GM10248 (cell line): Measurements from ENCODE around the gene SLC43A2.
"Not testable (repeated sequence)": the region's sequence is repeated elsewhere in the genome, so short reads cannot be mapped to it uniquely, and the experiment has no call there.

Experiments
- CTCF ChIA-PET: fragments of 300-600 bp; sonication (Branson Sonifier 250); formaldehyde crosslinking; extraction: SDS; loops from one replicate; lab custom pipeline; 2021; ENCODE audit warnings: antibody characterized with exemption; lab: Yijun Ruan, JAX
- POLR2A ChIA-PET: fragments of 350-650 bp; sonication (Branson Sonifier 250); formaldehyde crosslinking; extraction: SDS; loops from one replicate; lab custom pipeline; 2020; ENCODE audit warnings: antibody characterized with exemption; lab: Yijun Ruan, JAX
- DNase-seq: peaks from one replicate; pipeline ENCODE4 v3.0.0; 2012; ENCODE audit errors: extremely low spot score
- TF ChIP-seq, protein P1 (sequence below): IDR thresholded peaks from 2 replicates; pipeline ENCODE4 v1.5.1; 2012; ENCODE audit warnings: mild to moderate bottlenecking, low read depth; ENCODE audit errors: extremely low read depth, missing control alignments, control extremely low read depth

The SLC43A2 gene

DNA sequence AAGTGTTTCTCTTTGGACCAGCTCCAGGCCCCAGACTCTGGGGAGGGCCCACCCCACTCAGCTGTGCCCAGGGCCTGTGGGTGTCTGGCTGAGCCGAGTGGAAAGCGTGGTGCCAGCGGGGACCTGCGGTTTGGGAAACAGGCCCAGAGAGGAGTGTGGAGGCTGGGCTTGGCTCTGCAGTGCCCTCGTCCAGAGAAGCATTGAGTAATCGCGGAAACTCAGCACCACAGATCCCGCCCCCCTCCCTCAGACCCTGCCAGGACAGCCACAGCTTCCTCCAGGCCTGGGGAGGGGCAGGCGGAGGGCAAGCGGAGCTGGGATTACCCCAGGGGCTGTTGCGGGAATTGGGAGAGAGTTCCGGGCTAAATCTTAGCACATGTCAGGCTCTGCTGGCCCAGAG lies 51.5 kb downstream of the SLC43A2 start:
- ChIA-PET CTCF (interaction anchor here (0.8 to 2.5 kb wide), 9 partner anchors 12 to 71 kb away, joined by 3 to 21 read pairs (median 4); partner anchors contain the start of genes PITPNA, RILP and SLC43A2), POLR2A (interaction anchor here (0.9 kb wide), 1 partner anchor 23 kb away, joined by 3 read pairs; no protein-coding TSS in a partner anchor)
- TF ChIP-seq, protein P1, sequence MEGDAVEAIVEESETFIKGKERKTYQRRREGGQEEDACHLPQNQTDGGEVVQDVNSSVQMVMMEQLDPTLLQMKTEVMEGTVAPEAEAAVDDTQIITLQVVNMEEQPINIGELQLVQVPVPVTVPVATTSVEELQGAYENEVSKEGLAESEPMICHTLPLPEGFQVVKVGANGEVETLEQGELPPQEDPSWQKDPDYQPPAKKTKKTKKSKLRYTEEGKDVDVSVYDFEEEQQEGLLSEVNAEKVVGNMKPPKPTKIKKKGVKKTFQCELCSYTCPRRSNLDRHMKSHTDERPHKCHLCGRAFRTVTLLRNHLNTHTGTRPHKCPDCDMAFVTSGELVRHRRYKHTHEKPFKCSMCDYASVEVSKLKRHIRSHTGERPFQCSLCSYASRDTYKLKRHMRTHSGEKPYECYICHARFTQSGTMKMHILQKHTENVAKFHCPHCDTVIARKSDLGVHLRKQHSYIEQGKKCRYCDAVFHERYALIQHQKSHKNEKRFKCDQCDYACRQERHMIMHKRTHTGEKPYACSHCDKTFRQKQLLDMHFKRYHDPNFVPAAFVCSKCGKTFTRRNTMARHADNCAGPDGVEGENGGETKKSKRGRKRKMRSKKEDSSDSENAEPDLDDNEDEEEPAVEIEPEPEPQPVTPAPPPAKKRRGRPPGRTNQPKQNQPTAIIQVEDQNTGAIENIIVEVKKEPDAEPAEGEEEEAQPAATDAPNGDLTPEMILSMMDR = no peak
- peak; percentile 52 for DNase-seq

DNA sequence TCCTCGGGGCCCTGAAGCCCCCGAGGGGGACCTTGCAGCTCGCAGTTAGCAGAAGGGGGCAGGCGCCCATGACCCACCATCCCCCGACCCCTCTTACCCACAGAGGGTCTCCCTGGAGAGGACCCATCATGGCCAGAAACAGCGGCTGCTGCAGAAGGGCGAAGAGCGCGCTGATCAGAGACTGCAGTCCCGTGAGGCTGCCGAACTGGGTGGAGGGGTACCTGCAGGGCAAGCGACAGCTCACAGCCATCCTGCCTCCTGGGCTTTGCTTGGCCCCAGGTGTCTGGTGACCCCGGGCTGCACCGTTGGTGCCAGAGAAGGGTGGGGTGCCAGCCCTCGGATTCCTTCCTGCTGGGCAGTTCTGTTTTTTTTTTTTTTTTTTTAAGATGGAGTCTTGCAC lies 52.1 kb downstream of the SLC43A2 start:
- no peak for DNase-seq
- ChIA-PET CTCF (interaction anchor here (0.8 to 2.5 kb wide), 7 partner anchors 12 to 70 kb away, joined by 3 to 21 read pairs (median 4); partner anchors contain the start of genes PITPNA and SLC43A2), POLR2A (no interaction called here)
- TF ChIP-seq, protein P1 = no peak

DNA sequence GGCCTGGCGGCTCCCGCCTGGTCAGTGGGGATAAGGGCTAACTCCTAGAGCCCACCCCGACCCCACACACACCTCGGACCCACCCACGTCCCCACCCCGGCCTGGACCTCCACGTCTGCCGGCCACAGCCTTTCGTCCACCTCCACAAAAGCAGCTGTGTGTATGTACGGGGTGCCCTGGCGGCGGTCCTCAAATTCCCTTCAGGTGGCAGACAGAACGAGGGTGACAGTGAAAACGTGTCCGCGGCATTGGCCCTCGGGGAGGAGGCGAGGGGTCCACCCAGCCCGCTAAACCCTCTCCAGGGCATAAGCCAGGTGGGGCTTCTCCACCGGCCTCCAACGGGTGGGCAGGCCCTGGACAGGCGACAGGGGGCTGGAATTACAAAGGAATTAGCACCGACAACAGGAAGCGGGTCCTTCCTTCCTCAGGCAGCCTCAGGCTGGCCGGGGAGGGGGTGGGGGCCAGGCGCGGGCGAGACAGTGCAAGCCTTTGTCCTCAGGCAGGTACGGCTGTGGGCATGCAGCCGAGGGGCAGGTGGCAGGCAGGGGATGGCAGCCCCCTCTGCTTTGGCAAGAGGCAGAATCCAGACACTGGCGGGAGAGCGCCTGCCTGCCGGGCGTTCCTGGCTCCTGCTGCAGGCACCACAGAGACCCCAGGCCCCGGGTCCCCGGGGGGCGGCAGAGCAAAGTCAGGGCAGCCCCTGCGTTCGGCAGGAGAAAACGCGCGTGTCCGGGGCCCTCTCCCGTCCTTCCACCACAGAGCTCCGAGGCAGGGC lies 53.8 kb downstream of the SLC43A2 start:
- TF ChIP-seq, protein P1 = no peak
- DNase-seq = no peak
- ChIA-PET CTCF (interaction anchor here (0.8 to 3.6 kb wide), 45 partner anchors 8 to 319 kb away, joined by 3 to 109 read pairs (median 5); partner anchors contain the start of genes PITPNA, PRPF8, RILP and RPA1), POLR2A (interaction anchor here (1.0 to 1.4 kb wide), 3 partner anchors 32 to 74 kb away, joined by 3 to 7 read pairs (median 4); no protein-coding TSS in a partner anchor)

DNA sequence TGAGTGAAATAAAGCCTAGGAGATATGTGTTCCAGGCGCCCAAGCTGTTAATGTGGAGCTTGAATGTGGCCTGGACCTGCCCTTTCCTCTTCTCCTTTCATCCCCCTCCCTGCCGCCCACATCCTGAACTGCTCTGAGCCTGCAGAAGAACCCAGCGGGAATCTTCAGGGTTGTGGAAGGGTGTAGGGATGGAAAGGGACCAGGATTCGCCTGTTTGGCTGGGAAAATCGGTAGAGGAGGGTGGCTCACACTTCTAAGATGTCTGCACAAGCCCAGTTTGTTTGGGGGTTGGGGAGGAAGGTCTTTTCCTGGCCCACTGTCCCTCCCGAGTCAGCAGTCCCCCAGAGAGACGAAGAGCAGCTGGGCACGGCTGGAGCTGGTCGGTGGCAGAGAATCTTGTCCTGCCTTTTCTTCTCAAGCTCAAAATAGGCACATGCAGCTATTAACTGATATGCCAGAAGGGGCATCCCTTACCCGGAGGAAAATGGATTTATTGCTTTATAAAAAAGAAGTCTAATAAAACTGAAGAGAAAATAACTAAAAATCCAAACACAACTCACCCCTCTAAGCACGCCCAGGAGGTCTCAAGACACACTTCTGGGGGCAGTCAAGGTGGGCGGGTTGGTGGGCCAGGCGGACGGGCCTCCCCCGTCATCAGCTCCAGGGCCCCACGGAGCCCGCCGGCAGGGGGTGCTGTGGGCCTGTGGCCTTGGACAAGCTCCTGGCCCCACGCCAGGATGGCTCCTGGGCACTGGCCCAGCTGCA lies 54.5 kb downstream of the SLC43A2 start:
- ChIA-PET CTCF (interaction anchor here (0.6 to 3.6 kb wide), 49 partner anchors 9 to 318 kb away, joined by 3 to 109 read pairs (median 4); partner anchors contain the start of genes PITPNA, PRPF8, RILP and RPA1), POLR2A (interaction anchor here (1.0 to 1.4 kb wide), 3 partner anchors 33 to 75 kb away, joined by 3 to 7 read pairs (median 4); no protein-coding TSS in a partner anchor)
- TF ChIP-seq, protein P1 = peak; percentile 84
- DNase-seq = peak; percentile 93

DNA sequence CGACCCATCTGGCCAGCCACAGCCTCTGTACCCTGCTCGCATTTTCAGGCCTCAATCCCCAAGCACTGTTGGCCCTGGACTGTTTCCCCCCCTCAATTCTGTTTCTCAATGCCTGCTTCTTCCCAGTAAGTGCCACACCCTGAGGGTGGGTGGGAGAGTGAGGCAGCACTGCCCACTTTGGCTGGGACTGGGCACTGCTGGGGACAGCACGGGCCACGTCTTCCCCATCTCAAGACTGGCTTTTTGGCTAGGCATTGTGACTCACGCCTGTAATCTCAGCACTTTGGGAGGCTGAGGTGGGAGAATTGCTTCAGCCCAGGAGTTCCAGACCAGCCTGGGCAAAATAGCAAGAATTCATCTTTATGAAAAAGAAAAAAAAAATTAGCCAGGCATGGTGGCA lies 56.0 kb downstream of the SLC43A2 start:
- DNase-seq, POLR2A ChIA-PET: not testable (repeated sequence)
- CTCF ChIA-PET = interaction anchor here (0.7 to 3.6 kb wide), 7 partner anchors 9 to 74 kb away, joined by 3 to 109 read pairs (median 18); partner anchors contain the start of genes PITPNA, RILP, SCARF1 and SLC43A2

DNA sequence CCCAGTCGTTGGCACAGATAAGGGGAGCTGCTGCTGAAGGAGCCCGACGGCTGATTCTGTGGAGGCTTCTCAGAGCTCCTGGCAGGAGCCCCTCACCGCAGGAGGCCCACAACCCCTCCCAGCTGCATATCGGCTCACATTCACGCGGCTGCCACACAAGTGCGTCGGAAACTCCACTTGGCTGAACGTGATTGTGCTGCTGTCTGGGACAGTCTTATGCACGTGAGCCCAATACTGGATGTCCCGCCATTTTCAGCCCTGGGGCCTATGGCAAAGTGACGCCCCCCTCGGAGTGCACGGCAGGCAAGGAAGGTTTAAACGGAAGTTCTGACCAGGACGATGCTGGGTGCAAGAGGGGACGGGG lies 57.3 kb downstream of the SLC43A2 start:
- ChIA-PET CTCF (interaction anchor here (1.2 to 2.3 kb wide), 4 partner anchors 59 to 78 kb away, joined by 3 to 11 read pairs (median 5); partner anchors contain the start of genes RILP and SCARF1), POLR2A (interaction anchor here (0.6 kb wide), 1 partner anchor 17 kb away, joined by 8 read pairs; no protein-coding TSS in a partner anchor)
- TF ChIP-seq, protein P1 = no peak
- DNase-seq = no peak
